Stimulated activated CD4-positive, alpha-beta T cell treated with anti-CD3 and anti-CD28 coated beads, Interleukin-4, amount 100 ng/mL, for 24 hours (primary cell): ENCODE data around the gene RIC3.
"Not testable (repeated sequence)": the region's sequence is repeated elsewhere in the genome, so short reads cannot be mapped to it uniquely, and the experiment has no call there.

Experiments
- DNase-seq: peaks from one replicate; pipeline ENCODE4 v3.0.0-alpha.2; 2020

RIC3 gene

GRCh38 chr11:8186429-8186828 lies 17.6 kb upstream of the RIC3 start:
- DNase-seq, result no peak

- DNase-seq, result no peak
These were observed 14.3 kb upstream of the RIC3 start for GRCh38 chr11:8183111-8183510.

GRCh38 chr11:8180469-8180868 lies 11.6 kb upstream of the RIC3 start:
- no peak for DNase-seq

- DNase-seq, result no peak
These were observed 9.5 kb upstream of the RIC3 start for GRCh38 chr11:8178297-8178696.

DNA sequence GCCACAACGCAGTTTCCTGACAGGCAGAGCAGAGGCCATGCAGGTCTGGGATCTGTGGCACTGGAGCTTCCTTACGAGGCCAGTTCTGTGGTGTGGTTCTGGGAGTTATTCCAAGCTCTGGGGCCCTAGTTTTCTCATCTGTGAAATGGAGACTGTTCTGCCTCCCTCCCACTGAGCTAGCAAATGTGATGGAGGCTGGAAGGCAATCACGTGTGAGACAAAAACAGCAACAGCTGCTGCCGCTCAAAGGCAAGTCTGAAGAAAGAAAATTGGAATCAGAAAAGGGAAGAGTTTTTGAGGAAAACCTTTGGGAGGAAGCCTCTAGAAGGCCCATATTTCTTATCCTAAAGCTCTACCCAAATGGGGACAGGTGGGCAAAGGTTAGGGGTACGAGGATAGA lies 8.3 kb upstream of the RIC3 start:
- no peak for DNase-seq

- DNase-seq, result no peak
These were observed 1.0 kb downstream of the RIC3 start for GRCh38 chr11:8167796-8168195.

DNA sequence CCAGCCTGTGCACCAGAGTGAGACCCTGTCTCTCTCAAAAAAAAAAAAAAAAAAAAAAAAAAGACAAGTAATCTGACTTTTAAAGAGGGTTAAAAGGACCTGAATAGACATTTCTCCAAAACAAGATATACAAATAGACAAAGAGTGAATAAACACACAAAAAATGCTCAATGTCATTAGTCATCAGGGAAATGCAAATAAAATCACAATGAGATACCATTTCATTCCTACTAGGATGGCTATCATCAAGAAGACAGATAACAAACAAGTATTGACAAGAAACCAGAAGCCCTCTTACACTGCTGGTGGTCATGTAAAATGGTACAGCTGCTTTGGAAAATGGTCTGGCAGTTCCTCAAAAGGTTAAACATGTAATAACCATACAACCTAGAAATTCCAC lies 4.1 kb downstream of the RIC3 start:
- DNase-seq, result no peak

DNA sequence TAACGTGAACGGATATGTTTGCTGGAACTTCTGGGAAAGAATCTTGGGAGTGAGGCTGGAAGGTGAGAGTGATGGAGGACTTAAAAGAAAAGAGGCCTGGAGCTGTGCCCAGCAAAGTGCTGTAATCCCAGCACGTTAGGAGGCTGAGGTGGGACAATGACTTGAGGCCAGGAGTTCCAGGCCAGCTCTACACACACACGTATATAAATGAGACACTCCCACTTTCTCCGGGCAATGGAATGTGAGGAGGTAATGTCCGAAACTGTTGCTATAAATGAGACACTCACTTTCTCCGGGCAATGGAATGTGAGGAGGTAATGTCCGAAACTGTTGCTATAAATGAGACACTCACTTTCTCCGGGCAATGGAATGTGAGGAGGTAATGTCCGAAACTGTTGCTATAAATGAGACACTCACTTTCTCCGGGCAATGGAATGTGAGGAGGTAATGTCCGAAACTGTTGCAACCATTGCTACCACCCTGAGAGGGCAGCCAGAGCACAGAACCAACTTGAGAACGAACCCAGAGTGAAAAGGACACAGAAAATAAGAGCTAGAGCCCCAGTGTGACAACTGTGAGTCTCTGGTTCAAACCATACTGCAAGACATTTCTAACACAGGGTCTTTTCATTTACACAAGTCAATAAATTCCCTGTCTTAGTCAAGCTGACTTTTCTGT lies 7.1 kb downstream of the RIC3 start:
- DNase-seq, result not testable (repeated sequence)

GRCh38 chr11:8156877-8157276 lies 11.9 kb downstream of the RIC3 start:
- no peak for DNase-seq

GRCh38 chr11:8149726-8150125 lies 19.1 kb downstream of the RIC3 start:
- no peak for DNase-seq

DNA sequence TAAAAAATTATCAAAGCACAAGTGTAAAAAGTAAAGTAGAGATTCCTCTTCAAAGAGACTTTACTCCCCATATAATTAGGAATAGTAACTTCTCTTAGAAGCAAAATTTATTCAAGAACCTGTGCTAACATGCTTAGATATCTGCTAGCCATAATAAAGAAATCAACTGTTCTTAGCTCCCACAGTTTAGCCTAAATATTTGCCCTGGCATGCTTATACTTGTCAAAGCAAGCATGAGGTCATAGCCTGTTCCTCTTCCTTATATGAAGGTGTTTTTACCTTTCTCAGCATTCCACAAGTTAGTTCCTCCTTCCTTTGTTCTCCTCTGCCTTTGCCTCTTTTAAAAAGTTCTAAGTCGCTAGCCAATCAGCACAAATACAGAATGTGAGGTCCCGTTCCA lies 30.3 kb downstream of the RIC3 start:
- no peak for DNase-seq

GRCh38 chr11:8127447-8127846 lies 41.4 kb downstream of the RIC3 start:
- DNase-seq, result no peak

- no peak for DNase-seq
These were observed 42.1 kb downstream of the RIC3 start for GRCh38 chr11:8126649-8127289.

DNA sequence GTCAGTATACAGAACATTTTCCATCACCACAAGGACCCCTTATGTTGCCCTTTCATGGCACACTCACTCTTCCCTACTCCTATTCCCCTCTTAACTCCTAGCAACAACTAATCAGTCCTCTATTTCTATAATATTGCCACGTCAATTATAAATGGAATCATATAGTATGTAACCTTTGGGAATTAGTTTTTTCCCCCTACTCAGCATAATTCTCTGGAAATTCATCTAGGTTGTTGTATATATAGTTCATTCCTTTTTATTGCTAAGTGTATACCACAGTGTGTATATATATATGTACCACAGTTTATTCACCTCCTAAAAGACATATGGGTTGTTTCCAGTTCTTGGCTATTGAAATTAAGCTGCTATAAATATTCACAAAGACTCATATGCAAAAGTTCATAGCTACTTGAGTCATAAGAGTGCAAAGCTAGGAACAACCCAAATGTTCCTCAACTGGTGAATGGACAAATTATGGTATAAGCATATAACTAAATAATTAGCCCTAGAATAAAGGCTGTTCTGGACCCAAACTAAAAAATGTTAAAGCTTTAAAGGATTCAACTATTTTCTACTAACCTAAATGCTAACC lies 46.6 kb downstream of the RIC3 start:
- no peak for DNase-seq

GRCh38 chr11:8111636-8112035 lies 57.2 kb downstream of the RIC3 start:
- no peak for DNase-seq

GRCh38 chr11:8110396-8110795 lies 58.4 kb downstream of the RIC3 start:
- DNase-seq, result no peak

DNA sequence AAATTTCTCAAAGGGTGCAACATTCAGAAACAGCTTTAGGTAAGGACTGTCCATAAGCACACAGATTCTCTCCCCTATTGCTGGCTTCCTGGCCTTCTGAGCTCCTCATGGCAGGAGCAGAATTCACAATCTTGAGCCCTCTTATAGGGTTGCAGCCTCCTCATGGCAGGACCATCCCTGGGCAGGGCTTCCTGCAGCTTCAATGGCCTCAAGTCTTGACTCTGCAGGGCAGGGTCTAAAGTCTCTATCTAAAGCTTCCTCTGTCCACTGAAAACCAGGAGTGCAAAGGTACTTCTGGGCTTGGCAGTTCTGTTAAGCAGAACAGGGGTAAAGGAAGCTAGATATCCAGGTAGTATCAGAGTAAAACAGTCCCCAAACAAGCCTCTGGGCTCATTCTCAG lies 59.1 kb downstream of the RIC3 start:
- DNase-seq, result no peak

DNA sequence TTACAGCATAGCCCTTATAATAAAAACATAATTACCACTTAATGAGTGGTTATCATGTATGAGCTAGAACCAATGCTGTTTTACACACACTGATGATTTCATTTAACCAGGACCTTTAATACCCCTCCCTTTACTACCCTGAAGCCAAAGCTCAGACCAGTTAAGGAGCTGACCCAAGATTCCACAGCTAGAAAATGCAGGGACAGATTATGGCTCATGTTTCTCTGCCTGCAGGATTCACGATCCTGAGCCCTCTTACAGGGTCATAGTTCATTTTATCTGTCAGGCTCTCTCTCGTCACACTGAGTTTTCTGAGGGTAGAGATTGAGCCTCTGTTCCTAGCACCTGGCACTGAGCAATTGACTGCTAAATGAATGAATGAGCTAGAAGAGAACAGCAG lies 60.4 kb downstream of the RIC3 start:
- no peak for DNase-seq

DNA sequence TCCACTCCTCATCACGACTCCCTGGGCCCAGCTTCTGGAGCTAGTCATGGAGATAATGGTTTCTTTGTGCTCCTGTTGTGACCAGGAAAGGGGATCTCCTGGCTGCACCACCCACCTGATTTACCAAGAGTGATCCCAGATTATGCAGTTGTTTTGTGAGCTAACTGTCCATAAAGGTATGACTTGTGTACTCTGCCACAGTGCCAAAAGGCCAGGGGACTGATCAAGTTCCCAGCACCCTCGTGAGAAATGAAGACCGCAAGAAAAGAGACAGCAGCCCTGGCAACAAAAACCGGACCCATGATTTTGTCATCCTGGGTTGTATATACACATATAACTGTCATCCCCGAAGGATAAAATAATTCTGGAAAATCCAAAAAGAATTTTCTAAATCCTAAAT lies 61.2 kb downstream of the RIC3 start:
- DNase-seq, result no peak

- no peak for DNase-seq
These were observed 62.1 kb downstream of the RIC3 start for GRCh38 chr11:8106679-8107078.

DNA sequence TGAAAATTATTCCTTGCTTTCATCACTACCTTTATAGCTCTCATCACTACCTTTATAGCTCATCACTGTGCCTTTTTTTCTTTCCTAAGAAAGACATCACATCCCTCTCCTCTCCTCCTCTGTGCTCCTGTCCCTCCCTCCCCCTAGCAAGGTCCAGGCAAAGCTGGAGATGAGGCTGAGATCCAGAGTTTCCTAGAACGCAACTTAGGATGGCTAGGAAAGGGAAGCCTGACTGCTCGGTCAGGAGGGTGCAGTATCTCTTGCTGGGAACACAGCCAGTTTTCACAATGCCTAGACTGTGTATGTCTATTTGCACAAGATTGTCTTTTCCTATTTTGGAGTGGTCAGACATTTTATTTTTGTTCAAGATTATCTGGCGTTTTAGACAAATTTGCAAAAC lies 63.2 kb downstream of the RIC3 start:
- DNase-seq, result no peak

GRCh38 chr11:8105133-8105532 lies 63.7 kb downstream of the RIC3 start:
- no peak for DNase-seq

DNA sequence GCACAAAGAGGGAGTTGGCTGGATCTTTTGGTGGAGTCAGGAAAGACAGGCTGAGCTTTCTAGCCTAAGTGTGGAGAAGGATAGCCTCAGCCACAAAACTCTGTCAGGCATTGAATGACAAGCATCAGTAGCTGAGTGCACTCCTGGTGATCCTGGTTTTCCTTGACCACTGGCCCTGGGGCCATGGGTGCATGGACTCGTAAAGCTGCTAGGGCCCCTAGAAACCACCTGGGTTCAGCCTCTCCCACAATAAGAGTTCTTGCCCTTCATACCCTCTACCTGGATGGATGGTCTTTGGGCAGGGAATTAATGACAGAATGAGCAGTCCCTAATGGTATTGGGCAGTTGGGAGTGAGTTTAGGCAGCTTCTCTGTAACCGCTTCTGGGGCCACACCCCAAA lies 64.9 kb downstream of the RIC3 start:
- DNase-seq, result no peak

GRCh38 chr11:8102965-8103364 lies 65.9 kb downstream of the RIC3 start:
- DNase-seq, result no peak
